Stimulated activated naive CD8-positive, alpha-beta T cell treated with anti-CD3 and anti-CD28 coated beads, Interleukin-15, Interleukin-2, amounts not matched to agents 100 U/mL and 50 U/mL, for 24 hours (primary cell): ENCODE measurements around the gene MT1F.
"Not testable (repeated sequence)": the region's sequence is repeated elsewhere in the genome, so short reads cannot be mapped to it uniquely, and the experiment has no call there.

Source experiments
- ATAC-seq: fragments of 150-1000 bp; cut with Tn5 transposase; one replicate; pipeline ENCODE4 v1.10.0; 2021
- DNase-seq: peaks from one replicate; pipeline ENCODE4 v3.0.0; 2021

Gene MT1F

GRCh38 chr16:56672761-56673536 lies 15.2 kb downstream of the MT1F start:
- ATAC-seq (no peak), DNase-seq (no peak)

GRCh38 chr16:56673921-56674320 lies 16.2 kb downstream of the MT1F start:
- ATAC-seq (no peak), DNase-seq (no peak)

- ATAC-seq, result not testable (repeated sequence)
These were observed 16.8 kb downstream of the MT1F start for GRCh38 chr16:56674570-56674969.

GRCh38 chr16:56675685-56676210 lies 18.0 kb downstream of the MT1F start:
- ATAC-seq, result peak; percentile 70
- peak; percentile 59 for DNase-seq

More at GRCh38 chr16:56674570-56674969, 16.8 kb downstream of the MT1F start:
- not testable (repeated sequence) for DNase-seq

- DNase-seq (no peak), ATAC-seq (no peak)
These were observed 19.7 kb downstream of the MT1F start for GRCh38 chr16:56677474-56677873.

GRCh38 chr16:56679078-56679730 lies 21.4 kb downstream of the MT1F start:
- DNase-seq, result no peak

GRCh38 chr16:56679818-56680217 lies 22.1 kb downstream of the MT1F start:
- no peak for DNase-seq
- ATAC-seq, result peak; percentile 47

More at GRCh38 chr16:56679078-56679730, 21.4 kb downstream of the MT1F start:
- no peak for ATAC-seq

- peak; percentile 89 for DNase-seq
These were observed 24.4 kb downstream of the MT1F start, which contains the start of gene MT1X for GRCh38 chr16:56681939-56682702. Gene MT1X, plus strand, starts transcription at chr16:56682470. Its CDS starts 71 bp downstream, at chr16:56682541.

GRCh38 chr16:56682703-56683397 lies 25.1 kb downstream of the MT1F start:
- DNase-seq (no peak), ATAC-seq (no peak)

More at GRCh38 chr16:56681939-56682702, 24.4 kb downstream of the MT1F start, which contains the start of gene MT1X:
- peak; percentile 98 for ATAC-seq

- ATAC-seq (no peak), DNase-seq (no peak)
These were observed 25.8 kb downstream of the MT1F start for GRCh38 chr16:56683424-56684172.

GRCh38 chr16:56684256-56684925 lies 26.6 kb downstream of the MT1F start:
- no peak for ATAC-seq
- no peak for DNase-seq

- ATAC-seq, result no peak
- DNase-seq, result no peak
These were observed 27.3 kb downstream of the MT1F start for GRCh38 chr16:56684926-56685590.

GRCh38 chr16:56686758-56687157 lies 29.0 kb downstream of the MT1F start:
- no peak for ATAC-seq
- DNase-seq, result no peak

- ATAC-seq (no peak), DNase-seq (no peak)
These were observed 31.0 kb downstream of the MT1F start for GRCh38 chr16:56688762-56689161.

GRCh38 chr16:56689171-56689570 lies 31.4 kb downstream of the MT1F start:
- DNase-seq (no peak), ATAC-seq (no peak)

GRCh38 chr16:56690420-56691122 lies 32.8 kb downstream of the MT1F start:
- ATAC-seq (no peak), DNase-seq (no peak)

GRCh38 chr16:56691885-56692284 lies 34.1 kb downstream of the MT1F start:
- DNase-seq, result no peak
- no peak for ATAC-seq

GRCh38 chr16:56695246-56695645 lies 37.5 kb downstream of the MT1F start:
- no peak for ATAC-seq
- no peak for DNase-seq
